GM18508 (cell line): ENCODE results near the gene TNFRSF6B.

Source experiments
- ATAC-seq: cut with Tn5 transposase; IDR thresholded peaks from one replicate; pipeline ENCODE4 v1.9.1; 2021; ENCODE audit warnings: moderate number of reproducible peaks; ENCODE audit not compliant: insufficient read depth, unreplicated experiment

TNFRSF6B gene

DNA sequence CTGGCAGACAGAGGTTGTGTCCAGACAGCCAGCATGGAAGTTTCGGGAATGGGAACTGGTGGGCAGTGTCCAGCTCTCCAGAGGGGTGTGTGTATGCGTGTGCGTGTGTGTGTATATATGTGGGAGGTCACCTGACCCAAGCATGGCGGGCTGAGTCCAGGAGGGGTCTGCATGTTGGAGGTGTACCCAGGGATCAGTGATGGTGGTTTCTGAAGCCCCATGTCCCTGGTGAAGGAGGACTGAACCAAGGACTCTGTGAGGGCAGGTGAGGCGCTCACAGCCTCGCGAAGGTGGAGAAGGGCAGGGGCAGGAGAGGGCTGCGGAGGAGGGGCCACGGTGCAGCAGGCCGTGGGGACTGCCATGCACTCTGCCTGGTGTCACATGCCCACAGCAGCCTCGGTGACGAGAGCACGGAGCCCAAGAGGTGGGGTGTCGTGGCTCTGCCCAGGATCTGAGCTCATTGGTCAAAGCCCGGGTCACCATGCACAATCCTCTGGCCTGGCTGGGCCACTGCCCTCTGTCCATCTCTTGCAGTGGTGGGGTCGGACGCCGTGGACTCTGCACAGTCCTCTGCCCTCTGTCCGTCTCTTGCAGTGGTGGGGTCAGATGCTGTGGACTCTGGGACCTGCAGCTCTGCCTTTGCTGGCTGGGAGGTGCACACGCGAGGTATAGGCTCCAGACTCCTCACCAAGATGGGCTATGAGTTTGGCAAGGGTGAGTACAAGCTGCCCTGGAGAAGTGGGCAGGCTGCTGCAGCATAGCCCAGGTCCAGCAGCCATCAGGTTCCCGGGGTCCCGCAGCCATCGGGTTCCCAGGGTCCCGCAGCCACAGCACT is 37.9 kb downstream of the TNFRSF6B start:
- no peak for ATAC-seq

GRCh38 chr20:63734946-63735858 is 38.8 kb downstream of the TNFRSF6B start:
- ATAC-seq, result no peak

- no peak for ATAC-seq
These were observed 39.6 kb downstream of the TNFRSF6B start, which contains the start of gene LIME1 for GRCh38 chr20:63735859-63736718. LIME1 (plus strand) TSS chr20:63736664; CDS start chr20:63737550, 886 bp downstream.

GRCh38 chr20:63736893-63737694 is 40.6 kb downstream of the TNFRSF6B start:
- ATAC-seq, result no peak

- no peak for ATAC-seq
These were observed 41.2 kb downstream of the TNFRSF6B start for GRCh38 chr20:63737695-63737944.

DNA sequence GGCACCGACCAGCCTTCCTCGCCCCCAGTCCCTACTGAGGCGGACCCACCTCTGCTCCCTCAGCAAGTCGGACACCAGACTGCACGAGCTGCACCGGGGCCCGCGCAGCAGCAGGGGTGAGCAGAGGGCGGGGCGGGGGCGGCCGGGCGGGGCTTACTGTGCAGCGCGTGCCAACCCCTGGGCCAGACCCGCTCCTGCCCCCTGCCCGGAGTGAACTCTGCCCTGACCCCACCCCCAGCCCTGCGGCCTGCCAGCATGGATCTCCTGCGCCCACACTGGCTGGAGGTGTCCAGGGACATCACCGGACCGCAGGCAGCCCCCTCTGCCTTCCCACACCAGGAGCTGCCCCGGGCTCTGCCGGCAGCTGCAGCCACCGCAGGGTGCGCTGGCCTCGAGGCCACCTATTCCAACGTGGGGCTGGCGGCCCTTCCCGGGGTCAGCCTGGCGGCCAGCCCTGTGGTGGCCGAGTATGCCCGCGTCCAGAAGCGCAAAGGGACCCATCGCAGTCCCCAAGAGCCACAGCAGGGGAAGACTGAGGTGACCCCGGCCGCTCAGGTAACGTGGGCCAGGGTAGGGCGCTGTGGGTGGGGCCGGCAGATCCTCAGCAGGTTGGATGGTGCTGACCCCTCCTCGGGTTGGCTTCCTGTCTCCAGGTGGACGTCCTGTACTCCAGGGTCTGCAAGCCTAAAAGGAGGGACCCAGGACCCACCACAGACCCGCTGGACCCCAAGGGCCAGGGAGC is 41.7 kb downstream of the TNFRSF6B start:
- ATAC-seq, result no peak

DNA sequence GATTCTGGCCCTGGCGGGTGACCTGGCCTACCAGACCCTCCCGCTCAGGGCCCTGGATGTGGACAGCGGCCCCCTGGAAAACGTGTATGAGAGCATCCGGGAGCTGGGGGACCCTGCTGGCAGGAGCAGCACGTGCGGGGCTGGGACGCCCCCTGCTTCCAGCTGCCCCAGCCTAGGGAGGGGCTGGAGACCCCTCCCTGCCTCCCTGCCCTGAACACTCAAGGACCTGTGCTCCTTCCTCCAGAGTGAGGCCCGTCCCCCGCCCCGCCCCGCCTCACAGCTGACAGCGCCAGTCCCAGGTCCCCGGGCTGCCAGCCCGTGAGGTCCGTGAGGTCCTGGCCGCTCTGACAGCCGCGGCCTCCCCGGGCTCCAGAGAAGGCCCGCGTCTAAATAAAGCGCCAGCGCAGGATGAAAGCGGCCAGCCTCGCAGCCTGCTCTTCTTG is 42.3 kb downstream of the TNFRSF6B start:
- no peak for ATAC-seq

GRCh38 chr20:63739130-63740069 is 42.9 kb downstream of the TNFRSF6B start, which contains the start of gene SLC2A4RG:
SLC2A4RG (plus strand) TSS chr20:63739776; CDS start chr20:63739913, 137 bp downstream.
- no peak for ATAC-seq

- no peak for ATAC-seq
These were observed 43.7 kb downstream of the TNFRSF6B start for GRCh38 chr20:63740070-63740626.

- no peak for ATAC-seq
These were observed 44.3 kb downstream of the TNFRSF6B start for GRCh38 chr20:63740627-63741353.

DNA sequence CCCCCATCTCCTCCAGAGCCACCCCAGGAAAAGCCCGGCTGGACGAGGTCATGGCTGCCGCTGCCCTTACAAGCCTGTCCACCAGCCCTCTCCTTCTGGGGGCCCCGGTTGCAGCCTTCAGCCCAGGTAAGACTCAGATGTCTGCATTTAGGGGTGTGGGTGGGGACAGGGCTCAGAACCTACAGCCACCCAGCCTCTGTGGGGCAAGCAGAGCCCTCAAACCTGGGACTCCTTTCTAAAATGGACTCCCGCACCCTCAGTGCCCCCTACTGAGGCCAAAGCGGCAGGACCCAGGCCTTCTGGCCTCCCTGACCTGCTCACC is 44.9 kb downstream of the TNFRSF6B start:
- no peak for ATAC-seq

GRCh38 chr20:63741676-63742380 is 45.4 kb downstream of the TNFRSF6B start:
- no peak for ATAC-seq

GRCh38 chr20:63742381-63743024 is 46.1 kb downstream of the TNFRSF6B start:
- no peak for ATAC-seq

- ATAC-seq, result no peak
These were observed 46.9 kb downstream of the TNFRSF6B start for GRCh38 chr20:63743210-63743970.

DNA sequence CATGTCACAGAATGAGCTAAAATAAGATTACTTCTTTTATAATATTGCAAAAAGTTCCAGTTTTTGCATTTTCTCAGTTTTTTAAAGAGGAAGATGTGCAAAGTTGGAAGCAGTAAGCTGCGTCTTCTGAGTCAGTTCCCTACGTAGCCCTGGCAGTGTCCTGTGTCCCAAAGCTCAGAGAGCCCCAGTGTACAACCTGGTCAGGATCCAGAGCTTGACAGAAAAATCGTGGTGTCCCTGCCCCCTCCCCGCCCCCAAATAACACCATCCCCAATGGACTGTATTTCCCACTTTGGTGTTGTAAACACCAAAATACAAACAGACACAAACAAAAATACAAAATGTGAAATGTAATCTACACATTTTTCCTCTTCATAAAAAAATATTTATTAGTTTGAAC is 47.7 kb downstream of the TNFRSF6B start:
- no peak for ATAC-seq
